ACC112 (cell line): ENCODE measurements around the gene DNAH17.

ENCODE experiments used
- H2AFZ ChIP-seq: fragments of 200-600 bp; sonication (generic); one replicate; pipeline ENCODE4 v1.6.0; 2017; ENCODE audit warnings: antibody characterized with exemption, low read length; ENCODE audit not compliant: unreplicated experiment
- H3K27ac ChIP-seq: fragments of 200-600 bp; sonication (generic); 2 replicates; pipeline ENCODE4 v1.5.1; 2014; ENCODE audit warnings: low read depth, mild to moderate bottlenecking, antibody characterized with exemption, low read length, moderate library complexity
- H3K27me3 ChIP-seq: fragments of 200-600 bp; sonication (generic); 2 replicates; pipeline ENCODE4 v1.6.1; 2014; ENCODE audit warnings: mild to moderate bottlenecking, antibody characterized with exemption, low read length, moderate library complexity, mixed read lengths; ENCODE audit not compliant: insufficient read depth
- H3K36me3 ChIP-seq: fragments of 200-600 bp; sonication (generic); 2 replicates; pipeline ENCODE4 v1.6.1; 2016; ENCODE audit warnings: mild to moderate bottlenecking, antibody characterized with exemption, low read length, moderate library complexity, mixed read lengths; ENCODE audit not compliant: insufficient read depth
- H3K4me1 ChIP-seq: fragments of 200-600 bp; sonication (generic); one replicate; pipeline ENCODE4 v1.6.1; 2016; ENCODE audit warnings: low read length, mixed read lengths; ENCODE audit not compliant: insufficient read depth, unreplicated experiment, control insufficient read depth
- H3K4me3 ChIP-seq: fragments of 200-600 bp; sonication (generic); 2 replicates; pipeline ENCODE4 v1.5.1; 2014; ENCODE audit warnings: mild to moderate bottlenecking, low read depth, low read length
- H3K79me2 ChIP-seq: fragments of 200-600 bp; sonication (generic); one replicate; pipeline ENCODE4 v1.6.0; 2016; ENCODE audit warnings: low read length; ENCODE audit not compliant: control insufficient read depth, unreplicated experiment, insufficient read depth

DNAH17 gene

DNA sequence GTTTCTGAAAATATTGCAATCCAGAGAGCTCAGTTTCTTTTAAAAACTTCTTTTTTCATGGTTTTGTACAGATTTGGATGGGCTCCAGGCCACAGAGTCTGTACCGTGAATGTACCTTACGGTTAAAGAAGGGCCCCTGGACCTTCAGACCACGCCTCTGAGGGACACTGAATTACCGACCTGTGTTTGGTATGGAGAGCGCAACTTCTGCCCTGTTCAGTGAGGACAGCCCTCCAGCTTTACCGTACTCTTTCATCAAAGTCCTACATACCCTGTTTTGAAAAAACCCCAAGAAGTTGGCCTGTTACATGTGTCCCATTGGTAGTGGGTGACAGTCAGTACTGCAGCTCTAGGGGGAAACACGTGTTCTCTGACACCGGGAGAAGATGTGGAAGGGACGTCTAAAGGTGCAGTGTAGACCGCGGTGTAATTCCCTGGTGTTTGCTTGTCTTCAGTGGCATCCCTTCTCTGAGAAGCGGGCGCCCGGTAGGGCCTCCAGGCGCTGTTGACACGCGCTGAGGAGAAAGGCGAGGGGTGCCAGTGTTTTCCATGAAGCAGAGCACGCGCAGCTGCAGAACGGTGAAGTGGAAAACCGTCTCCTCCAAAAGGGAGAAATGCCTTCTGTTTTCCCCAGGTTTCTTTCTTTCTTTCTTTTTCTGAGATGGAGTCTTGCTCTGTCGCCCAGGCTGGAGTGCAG is 192.6 kb downstream of the DNAH17 start:
- peaks cover 90% of the 10 kb centered on the region for H3K79me2 ChIP-seq
- peaks cover 63% of the 10 kb centered on the region for H3K4me1 ChIP-seq
- no peak overlapping the region for H2AFZ ChIP-seq
- H3K27me3 ChIP-seq = no peaks in the 10 kb centered on the region
- H3K36me3 ChIP-seq = 0 out of 2 replicates have a peak, but pooled peaks cover 4% of the 10 kb centered on the region
- peak overlapping the region; percentile 22; the same call in 1 of the 2 replicates for H3K4me3 ChIP-seq
- H3K27ac ChIP-seq = peak overlapping the region; percentile 96

DNA sequence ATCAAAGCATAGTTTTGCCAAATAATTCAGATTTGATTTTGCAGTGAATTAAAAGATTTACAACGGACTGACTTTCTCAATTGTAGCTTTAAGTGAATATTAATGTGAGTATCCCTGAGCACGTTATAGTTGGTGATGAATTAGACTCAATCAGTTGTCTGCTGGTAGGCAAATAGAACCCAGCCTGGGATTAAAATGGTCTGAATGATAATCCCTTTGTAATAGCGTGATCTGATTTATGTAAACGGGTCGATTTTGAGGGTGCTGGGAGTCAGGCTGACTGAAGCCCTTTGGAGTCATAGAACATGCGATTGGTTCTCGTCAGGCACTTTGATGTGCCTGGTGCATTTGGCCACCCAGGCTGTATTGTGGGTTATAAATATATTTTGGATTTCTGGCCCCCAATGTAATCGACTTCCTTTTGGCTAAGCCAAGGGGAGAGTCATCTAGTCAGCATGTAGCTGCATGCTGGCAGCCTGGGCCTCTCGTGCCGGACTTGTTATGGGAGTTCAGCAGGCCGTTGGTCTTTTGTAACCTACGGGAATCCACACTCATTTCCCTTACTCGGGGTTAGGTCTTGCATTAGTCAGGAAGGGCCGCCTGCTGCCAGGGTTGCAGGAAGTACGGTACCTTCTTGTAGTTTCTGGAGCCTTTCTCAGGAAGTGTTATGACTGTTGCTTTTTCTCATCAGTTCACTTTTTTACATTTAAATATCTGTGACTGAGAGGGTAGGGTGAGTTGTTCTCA is 193.3 kb downstream of the DNAH17 start:
- H3K4me1 ChIP-seq = peaks cover 66% of the 10 kb centered on the region
- no peaks in the 10 kb centered on the region for H3K27me3 ChIP-seq
- H2AFZ ChIP-seq = no peak overlapping the region
- H3K27ac ChIP-seq = peak overlapping the region; percentile 96
- H3K4me3 ChIP-seq = peak overlapping the region; percentile 22
- H3K36me3 ChIP-seq = 0 out of 2 replicates have a peak, but pooled peaks cover 4% of the 10 kb centered on the region
- H3K79me2 ChIP-seq = peaks cover 93% of the 10 kb centered on the region

GRCh38 chr17:78381601-78382232 is 195.5 kb downstream of the DNAH17 start:
- peaks cover 73% of the 10 kb centered on the region for H3K4me1 ChIP-seq
- peak overlapping the region; percentile 56 for H3K4me3 ChIP-seq
- H3K36me3 ChIP-seq = no peaks in the 10 kb centered on the region
- H3K27ac ChIP-seq = peak overlapping the region; percentile 51
- H3K79me2 ChIP-seq = peaks cover 77% of the 10 kb centered on the region
- H3K27me3 ChIP-seq = no peaks in the 10 kb centered on the region
- no peak overlapping the region for H2AFZ ChIP-seq

- Histone ChIP-seq H3K4me3 (peak overlapping the region; percentile 91), H3K27ac (peak overlapping the region; percentile 99), H3K27me3 (no peaks in the 10 kb centered on the region), H2AFZ (no peak overlapping the region), H3K36me3 (no peaks in the 10 kb centered on the region), H3K4me1 (peaks cover 71% of the 10 kb centered on the region), H3K79me2 (peaks cover 63% of the 10 kb centered on the region)
These were observed 196.8 kb downstream of the DNAH17 start for GRCh38 chr17:78380370-78380769.

DNA sequence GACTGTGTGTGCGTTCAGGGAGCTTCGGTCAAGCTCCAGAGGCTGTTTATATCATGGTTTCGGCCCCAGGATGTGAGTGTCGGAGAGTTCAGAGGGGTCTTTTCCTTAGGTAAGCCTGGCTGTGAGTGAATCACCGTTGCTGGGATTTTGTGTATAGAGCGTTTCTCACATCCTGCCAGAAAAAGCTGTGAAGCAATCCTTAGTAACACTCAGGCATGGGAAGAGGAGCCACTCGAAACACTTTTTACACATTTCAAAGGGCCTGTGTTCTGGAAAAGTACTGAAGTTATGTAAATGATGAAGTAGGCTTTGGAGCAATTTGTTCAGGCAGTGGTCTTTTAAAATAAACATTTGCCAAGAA is 198.1 kb downstream of the DNAH17 start:
- Histone ChIP-seq H3K36me3 (no peaks in the 10 kb centered on the region), H3K4me1 (peaks cover 74% of the 10 kb centered on the region), H3K27me3 (no peaks in the 10 kb centered on the region), H3K27ac (peak overlapping the region; percentile 99), H2AFZ (no peak overlapping the region), H3K79me2 (peaks cover 52% of the 10 kb centered on the region), H3K4me3 (peak overlapping the region; percentile 91)

DNA sequence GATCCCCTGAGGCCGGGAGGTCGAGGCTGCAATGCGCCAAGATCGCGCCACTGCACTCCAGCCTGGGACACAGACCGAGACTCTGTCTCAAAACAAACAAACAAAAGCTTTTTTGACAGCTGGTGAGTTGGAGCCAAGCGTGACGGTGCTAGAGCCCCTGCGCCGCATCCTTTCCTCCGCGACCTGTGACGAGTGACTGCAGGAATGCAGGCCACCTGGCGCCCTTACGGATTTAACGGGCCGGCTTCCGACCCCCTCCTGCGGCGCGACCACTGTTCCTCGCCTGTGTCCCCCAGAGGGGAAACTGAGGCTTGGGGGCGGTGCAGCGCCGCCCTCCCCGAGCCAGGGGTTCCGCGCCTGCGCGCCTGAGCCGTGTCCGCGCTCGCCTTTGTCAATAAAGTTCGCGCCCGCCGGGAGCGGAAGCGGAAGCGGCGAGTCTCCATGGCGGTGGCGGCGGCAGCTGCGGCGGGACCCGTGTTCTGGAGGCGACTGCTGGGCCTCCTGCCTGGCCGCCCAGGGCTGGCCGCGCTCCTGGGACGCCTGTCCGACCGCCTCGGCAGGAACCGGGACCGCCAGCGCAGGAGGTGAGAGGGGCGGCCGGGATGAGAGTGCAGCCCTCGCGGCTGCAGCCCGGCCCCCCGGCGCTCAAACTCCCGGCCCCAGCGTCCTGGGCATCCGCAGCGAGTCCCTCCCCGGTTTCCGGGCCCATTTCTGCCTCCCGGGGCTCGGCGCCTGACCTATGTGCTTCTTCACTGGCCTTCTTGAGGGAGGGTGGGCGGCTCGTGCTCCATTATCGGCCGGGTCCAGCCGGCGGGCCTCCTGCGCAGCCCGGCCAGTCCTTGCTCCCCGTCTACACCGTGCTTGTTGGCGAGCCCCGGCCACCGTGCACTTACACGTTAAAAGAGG is 198.7 kb downstream of the DNAH17 start, which contains the start of gene PGS1:
Gene PGS1 (plus strand): TSS at position 425 of the 906 bp plus-strand sequence. CDS start 17 bp downstream, at position 442.
- Histone ChIP-seq H3K4me1 (peaks cover 72% of the 10 kb centered on the region), H2AFZ (peak within 1 kb of the TSS; percentile 37), H3K4me3 (peak within 1 kb of the TSS; percentile 91), H3K27me3 (no peaks in the 10 kb centered on the region), H3K79me2 (peaks cover 48% of the 10 kb centered on the region), H3K36me3 (no peaks in the 10 kb centered on the region), H3K27ac (peak within 1 kb of the TSS; percentile 99)

DNA sequence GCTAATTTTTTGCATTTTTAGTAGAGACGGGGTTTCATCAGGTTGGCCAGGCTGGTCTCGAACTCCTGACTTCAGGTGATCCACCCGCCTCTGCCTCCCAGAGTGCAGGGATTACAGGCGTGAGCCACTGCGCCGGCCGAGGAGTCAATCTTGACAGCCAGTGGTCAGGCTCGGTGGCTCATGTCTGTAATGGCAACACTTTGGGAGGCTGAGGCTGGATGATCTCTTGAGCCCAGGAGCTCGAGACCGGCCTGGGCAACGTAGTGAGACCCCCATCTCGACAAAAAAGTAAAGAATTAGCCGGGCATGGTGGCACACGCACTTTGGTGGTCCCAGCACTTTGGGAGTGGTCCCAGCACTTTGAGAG is 199.4 kb downstream of the DNAH17 start:
- peak overlapping the region; percentile 91 for H3K4me3 ChIP-seq
- peak overlapping the region; percentile 99; the same call in 1 of the 2 replicates for H3K27ac ChIP-seq
- H3K27me3 ChIP-seq = no peaks in the 10 kb centered on the region
- H3K79me2 ChIP-seq = peaks cover 41% of the 10 kb centered on the region
- H3K36me3 ChIP-seq = no peaks in the 10 kb centered on the region
- peak overlapping the region; percentile 37 for H2AFZ ChIP-seq
- peaks cover 66% of the 10 kb centered on the region for H3K4me1 ChIP-seq

DNA sequence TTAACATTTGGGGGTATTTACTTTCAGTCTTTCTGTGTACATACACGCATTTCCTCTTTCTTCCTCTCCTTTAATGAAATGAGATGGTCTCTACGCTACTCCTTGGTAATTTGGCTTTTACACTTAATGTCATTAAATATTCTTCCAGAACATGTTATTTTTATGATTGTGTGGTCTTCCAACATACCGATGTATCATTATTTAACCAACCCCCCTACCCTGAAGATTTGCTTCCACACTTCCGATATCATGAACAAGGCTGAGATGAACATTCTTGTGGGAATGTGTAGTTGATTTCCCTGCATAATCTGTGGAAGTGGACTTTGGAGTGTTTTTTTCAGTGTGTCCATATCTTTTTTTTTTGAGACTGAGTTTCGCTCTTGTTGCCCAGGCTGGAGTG is 201.0 kb downstream of the DNAH17 start:
- Histone ChIP-seq H2AFZ (no peak overlapping the region), H3K27ac (peak overlapping the region; percentile 99), H3K4me1 (peaks cover 52% of the 10 kb centered on the region)

GRCh38 chr17:78375401-78376151 is 201.6 kb downstream of the DNAH17 start:
- Histone ChIP-seq H3K4me3 (peak overlapping the region; percentile 41), H3K27me3 (no peaks in the 10 kb centered on the region), H3K27ac (peak overlapping the region; percentile 99), H3K79me2 (peaks cover 20% of the 10 kb centered on the region), H2AFZ (peak overlapping the region; percentile 4), H3K4me1 (peaks cover 47% of the 10 kb centered on the region), H3K36me3 (no peaks in the 10 kb centered on the region)

More for the DNA sequence above, 201.0 kb downstream of the DNAH17 start:
- peaks cover 26% of the 10 kb centered on the region for H3K79me2 ChIP-seq
- no peaks in the 10 kb centered on the region for H3K27me3 ChIP-seq
- H3K4me3 ChIP-seq = peak overlapping the region; percentile 41
- no peaks in the 10 kb centered on the region for H3K36me3 ChIP-seq
